Activated CD4-positive, alpha-beta T cell treated with anti-CD3 and anti-CD28 coated beads for 4 hours (primary cell): ENCODE measurements around the gene EMC6.

ENCODE experiments used
- DNase-seq, 2 donors: peaks; one replicate each; pipeline ENCODE4 v3.0.0-alpha.2; 2020

The EMC6 gene

GRCh38 chr17:3656755-3657587 is 11.6 kb upstream of the EMC6 start:
- no peak for DNase-seq

DNA sequence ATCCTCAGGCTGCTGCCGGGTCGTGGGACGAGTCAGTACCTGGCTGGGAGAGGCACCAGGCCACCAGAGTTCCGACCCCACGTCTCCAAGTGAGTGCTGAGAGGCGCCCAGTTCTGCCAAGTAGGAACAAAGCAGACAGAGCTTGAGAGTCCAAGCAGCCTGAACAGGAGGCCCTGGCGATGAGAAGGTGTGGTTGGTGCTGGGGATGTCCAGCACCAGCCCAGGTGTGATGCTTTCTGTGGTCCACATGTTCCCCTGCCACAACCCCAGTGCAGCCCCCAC is 11.1 kb upstream of the EMC6 start:
- no peak for DNase-seq

GRCh38 chr17:3657874-3658783 is 10.5 kb upstream of the EMC6 start:
- no peak for DNase-seq

DNA sequence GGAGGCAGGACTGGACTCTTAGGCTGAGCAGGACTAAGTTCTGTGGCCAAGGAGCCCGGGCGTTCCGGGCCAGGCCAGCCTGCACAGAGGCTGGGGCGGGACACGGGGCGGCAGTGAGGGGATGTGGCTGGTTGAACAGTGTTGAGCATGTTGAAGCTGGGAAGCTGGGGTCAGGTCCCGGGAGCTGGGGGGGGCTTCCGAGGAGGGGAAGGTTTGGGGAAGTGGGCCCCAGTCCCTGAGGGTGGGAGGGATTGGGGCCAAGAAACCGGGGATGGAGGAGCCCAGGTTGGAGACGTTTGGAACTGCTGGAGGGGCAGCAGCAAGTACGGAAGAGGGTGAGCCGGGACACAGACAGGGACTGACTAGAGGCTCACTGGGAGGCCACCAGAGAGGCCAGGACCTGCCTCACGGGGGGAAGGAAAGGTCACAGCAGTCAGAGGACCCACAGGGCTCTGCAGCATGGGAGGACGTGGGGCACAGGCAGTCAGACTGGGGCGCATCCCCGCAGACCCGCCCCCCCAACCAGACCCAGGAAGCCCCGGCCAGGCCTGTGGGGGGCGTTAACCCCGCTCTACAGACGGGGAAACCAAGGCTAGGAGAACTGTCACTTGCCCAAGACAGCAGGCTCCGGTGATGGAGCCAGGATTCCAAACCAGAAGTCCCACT is 9.7 kb upstream of the EMC6 start:
- DNase-seq: no peak

GRCh38 chr17:3659541-3660111 is 9.0 kb upstream of the EMC6 start:
- no peak for DNase-seq

DNA sequence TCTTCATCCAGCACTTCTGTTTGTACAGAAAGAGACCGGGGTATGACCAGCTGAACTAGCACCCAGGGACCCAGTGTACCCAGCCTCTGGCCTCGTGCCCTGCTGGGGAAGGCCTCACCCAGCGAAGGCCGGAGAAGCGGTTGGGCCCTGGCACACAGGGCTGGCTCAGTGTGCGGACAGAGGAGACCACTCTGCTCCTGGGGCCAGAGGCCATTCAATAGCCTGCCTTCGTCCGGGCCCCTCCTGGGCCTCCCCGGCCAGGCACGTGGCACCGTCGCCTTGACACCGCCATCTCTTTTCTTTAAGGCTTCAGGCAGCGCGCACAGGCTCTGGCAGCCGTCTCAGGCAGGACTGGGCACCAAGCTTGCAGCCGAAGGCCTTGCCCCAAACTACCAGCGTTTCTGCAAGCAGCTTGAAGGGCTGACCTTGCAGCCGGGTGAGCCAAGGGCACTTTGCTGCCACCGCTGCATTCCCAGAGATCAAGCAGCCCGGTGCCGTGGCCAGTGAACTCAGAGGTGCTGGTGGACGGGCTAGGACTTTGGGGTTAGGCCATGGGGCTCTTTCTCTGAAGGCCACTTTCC is 8.2 kb upstream of the EMC6 start:
- no peak for DNase-seq

GRCh38 chr17:3663102-3664011 is 5.3 kb upstream of the EMC6 start:
- no peak for DNase-seq

- DNase-seq: no peak
Measured at GRCh38 chr17:3665834-3666233, 2.8 kb upstream of the EMC6 start.

- DNase-seq: no peak
Measured at GRCh38 chr17:3666516-3666915, 2.1 kb upstream of the EMC6 start.

GRCh38 chr17:3667366-3668278 is 990 bp upstream of the EMC6 start:
- no peak for DNase-seq

- no peak for DNase-seq
Measured at GRCh38 chr17:3669085-3669347, 404 bp downstream of the EMC6 start.

DNA sequence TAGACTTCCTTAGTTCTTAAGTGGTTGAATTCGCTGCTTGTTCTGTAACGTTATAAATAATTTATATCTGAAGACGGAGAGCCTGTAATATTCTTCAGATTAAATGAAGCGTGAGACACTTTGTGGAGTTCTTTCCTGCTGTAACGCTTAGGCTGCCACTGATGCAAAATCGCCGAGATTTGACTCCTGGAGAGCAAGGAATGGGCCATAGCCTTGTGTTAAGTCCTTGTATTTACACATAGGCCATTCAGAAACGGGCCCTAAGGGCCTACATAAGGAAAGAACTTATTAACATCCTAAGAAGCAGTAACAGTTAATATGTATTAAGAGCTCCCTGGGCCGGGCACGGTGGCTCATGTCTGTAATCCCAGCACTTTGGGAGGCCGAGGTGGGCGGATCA is 936 bp downstream of the EMC6 start:
- DNase-seq: no peak

GRCh38 chr17:3672571-3672970 is 4.0 kb downstream of the EMC6 start:
- DNase-seq: no peak

DNA sequence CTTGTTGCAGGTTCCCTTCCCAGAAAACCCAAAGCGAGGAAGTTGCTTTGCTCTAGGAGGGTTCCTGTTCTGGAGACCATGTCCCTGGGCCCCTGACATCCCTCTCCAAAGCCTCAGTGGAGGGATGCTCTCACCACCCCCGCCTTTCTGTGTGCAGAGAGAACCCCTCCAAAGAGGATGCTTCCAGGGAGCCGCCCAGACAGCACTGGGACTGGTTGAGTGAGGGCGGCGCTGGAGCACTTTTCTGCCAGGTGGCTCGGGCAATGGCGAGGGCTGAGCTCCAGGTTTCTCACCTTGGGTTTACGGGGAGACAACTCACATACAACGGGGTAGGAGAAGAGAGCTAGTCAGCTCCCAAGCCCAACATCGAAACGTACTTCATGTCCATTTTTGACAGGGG is 7.3 kb downstream of the EMC6 start:
- DNase-seq: no peak

DNA sequence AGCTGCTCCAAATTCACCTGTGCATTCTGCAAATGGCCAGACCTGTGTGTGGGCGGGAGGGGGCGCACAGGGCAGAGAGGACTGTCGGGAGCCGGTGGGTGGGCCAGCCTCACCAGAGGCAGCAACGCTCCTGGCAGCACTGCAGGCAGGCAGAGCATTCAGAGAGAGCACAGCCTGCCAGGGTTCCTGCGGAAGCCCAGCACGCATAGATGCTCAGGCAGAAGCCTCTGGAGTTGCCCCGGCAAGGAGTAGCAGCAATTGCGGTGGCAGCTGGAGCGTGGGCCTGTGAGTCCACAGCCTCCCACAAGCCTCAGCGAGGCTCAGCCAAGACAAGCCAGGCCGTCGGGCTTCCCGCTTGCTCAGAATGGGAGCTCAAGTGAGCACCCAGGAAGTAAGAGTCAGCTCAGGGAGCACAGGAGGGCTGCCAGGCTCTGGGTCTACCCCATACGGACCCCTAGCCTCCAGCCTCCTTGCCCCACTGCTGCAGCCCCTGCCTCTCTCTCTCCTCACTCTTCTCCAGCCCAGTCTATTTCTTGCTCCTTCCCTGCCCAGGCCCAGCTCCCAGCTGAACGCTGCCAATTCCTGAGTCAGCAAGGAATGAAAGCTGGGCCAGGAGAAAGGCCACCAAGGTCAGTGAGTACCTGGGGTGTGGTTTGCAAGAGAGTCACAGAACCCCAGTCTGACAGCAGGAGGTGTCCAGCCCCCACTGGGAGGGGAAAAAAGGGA is 9.6 kb downstream of the EMC6 start:
- no peak for DNase-seq

DNA sequence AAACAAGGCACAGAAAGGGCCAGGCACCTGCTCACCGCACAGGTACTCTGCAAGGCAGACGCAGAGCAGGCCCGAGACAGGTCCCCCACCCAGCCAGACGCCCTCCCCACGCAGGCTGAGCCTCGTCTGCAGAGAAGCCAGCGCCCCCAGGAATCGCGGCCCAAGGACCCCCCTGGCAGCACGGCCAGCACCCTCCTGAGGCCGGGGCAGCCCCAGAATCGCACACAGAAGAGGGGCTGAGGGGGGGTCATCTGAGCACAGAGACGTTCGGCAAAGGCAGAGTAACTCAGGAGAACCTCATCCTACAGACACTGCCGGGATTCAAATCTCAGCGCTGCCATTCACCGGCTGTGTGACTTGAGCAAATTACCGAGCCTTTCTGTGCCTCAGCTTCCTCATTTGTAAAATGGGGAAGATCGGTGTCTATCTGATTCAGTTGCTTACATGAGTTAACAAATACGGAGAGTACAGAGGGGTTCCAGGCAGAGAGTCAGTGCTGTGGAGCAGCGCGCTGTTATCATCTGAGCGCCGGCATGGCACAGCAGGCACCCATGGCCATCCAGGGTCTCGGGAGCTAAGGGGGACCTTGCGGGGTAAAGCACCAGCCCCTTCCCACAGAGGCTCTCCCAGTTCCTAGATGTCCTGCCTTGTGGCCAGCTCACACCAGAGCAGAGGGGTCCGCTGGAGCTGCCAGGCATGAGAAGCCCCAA is 10.4 kb downstream of the EMC6 start:
- no peak for DNase-seq

GRCh38 chr17:3679531-3680126 is 11.0 kb downstream of the EMC6 start:
- no peak for DNase-seq

GRCh38 chr17:3681057-3681456 is 12.4 kb downstream of the EMC6 start:
- DNase-seq: no peak

DNA sequence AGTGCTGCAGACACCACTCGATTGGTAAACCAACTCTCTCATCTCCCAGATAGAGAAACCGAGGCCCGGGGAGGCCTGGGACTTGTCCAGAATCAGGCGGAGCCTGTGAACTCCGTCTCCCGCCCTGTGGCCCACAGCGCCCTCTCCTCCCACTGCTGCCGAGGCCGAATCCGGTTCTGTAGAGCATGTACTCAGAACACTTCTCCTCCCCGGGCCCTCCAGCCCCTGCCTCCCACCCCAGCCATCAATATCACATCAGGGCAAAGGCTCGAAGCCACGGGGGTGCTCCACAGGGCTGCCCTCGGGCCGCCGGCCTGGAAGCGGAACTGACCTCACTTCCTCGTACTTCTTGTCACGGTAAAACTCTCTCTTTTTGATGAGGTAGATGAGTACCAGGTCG is 13.0 kb downstream of the EMC6 start:
- no peak for DNase-seq
